CD4-positive, alpha-beta T cell treated with Interleukin-6 for 4 hours (primary cell): ENCODE data around the gene UPP1.
"Not testable (repeated sequence)": the region's sequence is repeated elsewhere in the genome, so short reads cannot be mapped to it uniquely, and the experiment has no call there.

Source experiments
- DNase-seq: peaks from one replicate; pipeline ENCODE4 v3.0.0-alpha.2; 2020; ENCODE audit warnings: mixed read lengths

Gene UPP1

DNA sequence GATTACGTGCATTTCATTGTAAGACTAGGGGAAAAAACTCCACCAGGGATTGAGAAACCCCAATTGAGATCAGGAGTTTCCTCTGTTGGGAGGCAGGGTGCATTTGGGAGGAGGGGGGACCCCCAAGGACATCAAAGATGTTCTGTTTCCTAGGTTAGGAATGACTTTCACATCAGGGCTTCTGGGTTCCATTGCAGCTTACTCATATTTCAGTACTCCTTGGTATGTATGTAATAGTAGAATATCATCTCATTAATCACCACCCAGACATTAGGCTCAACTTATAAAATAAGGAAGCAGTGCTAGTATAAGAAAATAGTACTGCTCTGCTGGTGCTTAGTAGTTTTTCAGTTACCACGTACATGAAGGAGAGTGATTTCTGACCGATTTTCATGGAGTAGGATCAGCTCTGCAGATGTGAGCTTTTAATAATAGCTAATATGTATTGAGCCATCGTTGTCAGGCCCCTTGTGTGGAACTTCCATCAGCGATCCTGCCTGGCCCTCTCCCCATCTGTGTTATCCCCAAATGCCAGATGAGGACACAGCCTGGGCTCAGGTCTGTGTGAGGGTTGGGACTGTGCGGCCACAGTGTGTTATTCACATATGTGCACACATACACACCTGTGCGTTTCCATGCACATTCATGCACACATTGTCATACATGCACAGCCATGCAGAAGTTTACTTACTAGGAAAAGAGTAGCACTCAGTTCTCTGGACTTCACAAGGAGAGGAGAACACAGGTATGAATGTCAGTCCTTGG lies 23.5 kb downstream of the UPP1 start:
- no peak for DNase-seq

DNA sequence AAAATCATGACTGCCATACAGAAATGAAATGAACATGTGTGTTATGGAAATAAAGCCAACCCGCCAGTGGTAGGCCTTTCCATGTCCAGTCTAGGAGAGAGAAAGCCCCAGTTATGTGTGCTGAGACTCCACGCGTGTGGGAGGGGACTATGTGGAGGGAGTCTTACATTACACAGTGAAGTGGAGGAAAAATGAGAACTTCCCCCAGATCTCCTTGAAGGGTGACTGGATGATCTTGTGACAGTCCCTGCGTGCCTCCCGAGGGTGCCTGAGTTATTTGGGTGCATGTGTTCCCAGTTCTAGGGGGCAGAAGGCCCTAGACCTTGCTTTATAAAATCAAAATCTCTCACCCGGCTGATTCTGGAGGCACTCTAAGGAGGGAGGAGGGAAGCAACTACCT lies 24.2 kb downstream of the UPP1 start:
- no peak for DNase-seq

DNA sequence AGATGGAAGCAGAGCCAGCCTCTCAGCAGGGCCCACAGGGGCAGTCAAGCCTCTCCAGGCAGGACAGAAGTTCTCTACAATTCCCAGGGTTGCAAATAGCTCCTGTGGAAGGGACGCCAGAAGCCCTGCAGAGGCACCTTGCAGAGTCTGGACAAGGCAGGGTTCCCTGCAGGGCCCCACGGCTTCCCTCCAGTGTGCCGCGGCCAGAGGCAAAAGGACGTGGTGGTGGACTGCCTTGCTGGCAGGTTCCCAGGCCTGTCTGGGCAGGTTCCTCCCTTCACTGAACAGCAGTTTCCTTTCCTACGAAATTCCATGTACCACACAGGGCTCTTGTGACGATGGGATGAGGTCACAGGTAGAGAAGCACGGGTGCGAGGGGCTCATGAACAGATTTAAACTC lies 25.1 kb downstream of the UPP1 start:
- no peak for DNase-seq

DNA sequence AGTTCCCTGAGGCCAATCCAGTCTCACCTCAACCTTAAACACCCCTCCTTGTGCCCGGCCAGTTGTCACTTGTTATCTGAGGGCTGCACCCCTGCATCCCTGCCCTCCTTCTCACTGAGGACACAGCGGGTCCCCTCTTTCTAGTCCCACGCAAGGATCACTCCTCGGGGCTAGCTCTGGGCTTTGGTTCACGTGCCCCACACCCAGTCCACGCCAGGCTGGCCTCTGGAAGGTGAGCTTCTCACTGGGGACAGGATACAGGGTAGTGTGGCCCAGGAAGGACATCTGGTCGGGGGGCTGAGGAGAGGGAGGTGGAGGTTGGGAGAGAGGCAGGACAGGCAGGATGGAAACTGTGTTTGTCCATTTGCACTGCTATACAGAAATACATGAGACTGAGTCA lies 25.5 kb downstream of the UPP1 start:
- DNase-seq: no peak

DNA sequence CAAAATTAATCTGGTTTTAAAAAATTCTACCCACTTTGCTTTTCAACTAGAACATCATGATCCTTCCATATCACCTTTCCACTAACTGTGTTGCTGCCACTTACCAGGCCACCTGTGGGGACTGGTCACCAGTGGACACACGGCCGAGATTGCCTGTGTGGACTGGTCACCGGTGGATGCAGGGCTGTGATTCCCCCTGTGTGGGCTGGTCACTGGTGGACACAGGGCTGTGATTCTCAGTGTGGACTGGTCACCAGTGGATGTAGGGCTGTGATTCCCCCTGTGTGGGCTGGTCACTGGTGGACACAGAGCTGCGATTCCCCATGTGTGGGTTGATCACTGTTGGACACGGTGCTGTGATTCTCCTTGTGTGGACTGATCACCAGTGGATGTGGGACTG lies 27.0 kb downstream of the UPP1 start:
- DNase-seq: no peak

DNA sequence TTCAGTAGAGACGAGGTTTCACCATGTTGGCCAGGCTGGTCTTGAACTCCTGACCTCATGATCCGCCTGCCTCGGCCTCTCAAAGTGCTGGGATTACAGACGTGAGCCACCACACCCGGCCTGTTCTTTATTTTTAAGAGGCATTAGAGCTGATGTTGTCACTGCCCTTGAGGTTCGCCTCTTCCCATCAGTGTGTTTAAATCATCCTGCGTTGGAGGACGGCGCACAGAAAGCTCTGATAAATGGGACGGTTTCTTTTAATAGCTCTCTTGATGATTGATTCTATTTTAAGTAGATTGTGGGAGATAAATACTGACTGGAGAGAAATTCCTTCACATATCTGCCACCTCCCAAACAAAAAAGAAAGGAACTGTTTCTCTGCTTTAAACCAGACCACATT lies 29.0 kb downstream of the UPP1 start:
- DNase-seq: no peak

DNA sequence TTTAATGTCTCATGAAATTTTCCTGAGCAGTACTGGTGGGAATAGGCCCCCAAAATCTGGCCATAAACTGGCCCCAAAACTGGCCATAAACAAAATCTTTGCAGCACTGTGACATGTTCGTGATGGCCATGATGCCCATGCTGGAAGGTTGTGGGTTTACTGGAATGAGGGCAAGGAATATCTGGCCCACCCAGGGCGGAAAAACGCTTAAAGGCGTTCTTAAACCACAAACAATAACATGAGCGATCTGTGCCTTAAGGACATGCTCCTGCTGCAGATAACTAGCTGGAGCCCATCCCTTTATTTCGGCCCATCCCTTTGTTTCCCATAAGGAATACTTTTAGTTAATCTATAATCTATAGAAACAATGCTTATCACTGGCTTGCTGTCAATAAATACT lies 31.5 kb downstream of the UPP1 start:
- not testable (repeated sequence) for DNase-seq

DNA sequence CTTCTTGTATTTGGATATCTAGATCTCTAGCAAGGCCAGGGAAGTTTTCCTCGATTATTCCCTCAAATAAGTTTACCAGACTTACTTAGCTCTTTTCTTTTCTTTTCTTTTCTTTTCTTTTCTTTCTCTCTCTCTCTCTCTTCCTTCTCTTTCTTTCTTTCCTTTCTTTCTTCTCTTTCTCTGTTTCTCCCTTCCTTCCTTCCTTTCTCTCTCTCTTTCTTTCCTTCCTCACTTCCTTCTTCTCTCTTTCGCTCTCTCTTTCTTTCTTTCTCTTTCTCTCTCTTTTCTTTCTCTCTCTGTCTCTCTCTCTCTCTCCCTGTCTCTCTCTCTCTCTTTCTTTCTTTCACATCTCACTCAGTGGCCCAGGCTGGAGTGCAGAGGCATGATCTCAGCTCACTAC lies 37.0 kb downstream of the UPP1 start:
- DNase-seq: no peak

DNA sequence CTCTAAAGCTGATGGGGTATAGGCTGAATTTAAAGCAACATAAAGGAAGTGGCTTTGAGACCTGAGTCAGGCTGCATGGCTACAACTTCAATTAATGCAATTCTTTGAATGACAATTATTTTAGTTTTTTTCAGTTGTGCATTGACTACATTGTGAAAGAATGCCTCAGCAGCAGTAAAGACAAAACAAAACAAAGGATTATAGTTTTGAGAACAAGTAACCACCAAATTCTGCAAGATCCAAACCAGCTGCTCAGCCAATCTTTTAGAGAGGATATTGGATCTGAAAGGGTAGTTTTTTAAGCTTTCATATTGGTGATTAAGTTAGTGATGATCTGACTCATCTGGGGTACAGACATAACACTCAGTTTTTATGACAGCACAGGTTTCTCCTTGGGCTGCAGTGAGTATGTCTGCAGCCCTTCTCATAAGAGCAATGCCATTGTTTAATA lies 41.6 kb downstream of the UPP1 start:
- DNase-seq: no peak

DNA sequence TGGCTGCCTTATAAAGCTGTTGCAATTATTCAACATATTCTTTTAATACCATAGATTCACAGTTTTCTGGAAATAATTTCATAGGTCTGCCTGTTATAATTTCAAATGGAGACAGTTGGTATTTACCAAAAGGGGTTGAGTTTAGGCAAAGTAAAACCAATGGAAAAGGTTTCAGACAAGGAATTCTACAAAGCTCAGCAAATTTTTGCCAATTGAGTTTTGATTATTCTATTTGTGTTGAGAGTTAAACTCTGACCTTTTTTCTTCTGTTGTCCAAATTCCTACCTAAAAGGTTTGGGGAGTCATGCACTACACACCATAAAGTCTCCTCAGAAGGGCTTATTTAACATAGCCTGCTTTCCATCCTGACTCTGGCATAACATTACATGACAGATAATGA lies 43.7 kb downstream of the UPP1 start:
- no peak for DNase-seq

DNA sequence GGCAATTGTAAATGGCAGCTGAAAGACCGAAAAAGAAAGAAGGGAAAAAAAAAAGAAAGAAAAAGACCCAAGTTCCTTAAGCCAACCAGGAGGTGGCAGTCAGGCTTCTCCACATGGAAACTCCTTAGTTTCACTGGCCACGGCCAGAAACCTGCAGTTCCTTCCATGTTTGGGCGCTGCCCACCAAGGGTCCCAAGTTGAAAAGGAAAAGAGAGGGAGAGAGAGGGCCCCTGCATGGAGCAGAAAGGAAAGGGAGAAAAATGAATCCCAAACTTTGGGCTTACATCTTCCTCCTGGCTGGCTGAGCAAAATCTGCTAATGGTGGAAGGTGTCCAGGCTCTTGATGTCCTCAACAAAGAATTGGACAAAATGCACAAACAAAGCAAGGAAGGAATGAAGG lies 50.4 kb downstream of the UPP1 start:
- DNase-seq: no peak

DNA sequence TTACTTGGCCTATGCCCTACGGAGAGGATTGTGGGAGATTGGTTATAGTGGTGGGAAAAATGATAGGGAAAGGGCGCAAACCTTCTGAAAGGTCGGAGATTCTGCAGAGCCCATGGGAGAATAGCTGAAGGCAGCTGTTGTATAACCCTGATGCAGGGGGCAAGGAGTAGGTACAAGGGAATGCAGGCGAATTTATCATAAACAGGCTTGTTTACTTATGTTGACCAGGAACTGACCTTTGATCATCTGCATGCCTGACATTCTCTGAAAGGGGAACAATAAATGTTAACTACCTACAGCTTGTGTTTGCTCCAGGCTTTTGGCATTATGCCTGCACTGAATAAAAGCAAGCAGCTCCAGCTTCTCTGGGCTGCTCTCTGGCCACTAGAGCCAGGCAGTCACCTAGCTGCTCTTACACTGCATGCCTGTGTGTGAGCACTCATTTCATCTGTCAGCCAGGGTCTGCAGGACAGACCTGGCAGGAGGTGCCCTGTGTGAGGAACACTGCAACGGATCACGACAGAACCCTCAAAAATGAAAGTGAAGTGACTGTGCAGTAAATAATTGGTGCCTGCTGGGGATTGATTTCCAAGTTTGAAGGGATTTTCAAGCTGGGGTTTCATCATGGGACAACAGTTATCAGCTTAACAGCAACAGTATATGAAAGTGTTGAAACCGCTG lies 51.1 kb downstream of the UPP1 start:
- DNase-seq: no peak

DNA sequence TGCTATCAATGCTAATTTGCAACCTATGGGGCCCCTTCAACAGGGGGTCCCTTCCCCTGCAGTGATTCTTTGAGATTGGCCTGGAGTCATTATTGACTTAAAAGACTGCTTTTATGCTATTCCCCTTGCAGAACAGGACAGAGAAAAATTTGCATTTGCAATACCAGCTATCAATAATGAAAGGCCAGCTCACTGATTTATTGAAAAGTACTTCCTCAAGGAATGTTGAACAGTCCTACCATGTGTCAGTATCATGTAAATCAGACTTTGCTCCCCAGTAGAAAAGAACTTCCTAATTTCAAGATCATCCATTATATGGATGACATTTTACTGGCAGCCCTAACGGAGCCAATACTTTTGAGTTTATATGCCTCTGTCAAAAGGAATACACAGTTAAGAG lies 52.5 kb downstream of the UPP1 start:
- DNase-seq: no peak

DNA sequence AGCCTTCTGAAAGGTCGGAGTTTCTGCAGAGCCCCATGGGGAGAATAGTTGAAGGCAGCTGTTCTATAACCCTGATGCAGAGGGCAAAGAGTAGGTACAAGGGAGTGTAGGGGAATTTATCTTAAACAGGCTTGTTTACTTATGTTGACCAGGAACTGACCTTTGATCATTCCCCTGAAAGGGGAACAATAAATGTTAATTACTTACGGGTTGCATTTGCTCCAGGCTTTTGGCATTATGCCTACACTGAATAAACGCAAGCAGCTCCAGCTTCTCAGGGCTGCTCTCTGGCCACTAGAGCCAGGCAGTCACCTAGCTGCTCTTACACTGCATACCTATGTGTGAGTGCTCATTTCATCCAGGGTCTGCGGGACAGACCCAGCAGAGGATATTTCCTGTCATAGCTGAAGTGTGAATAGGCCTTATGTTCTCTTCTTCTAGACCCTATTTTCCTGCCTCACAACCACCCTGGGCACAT lies 55.3 kb downstream of the UPP1 start:
- no peak for DNase-seq

DNA sequence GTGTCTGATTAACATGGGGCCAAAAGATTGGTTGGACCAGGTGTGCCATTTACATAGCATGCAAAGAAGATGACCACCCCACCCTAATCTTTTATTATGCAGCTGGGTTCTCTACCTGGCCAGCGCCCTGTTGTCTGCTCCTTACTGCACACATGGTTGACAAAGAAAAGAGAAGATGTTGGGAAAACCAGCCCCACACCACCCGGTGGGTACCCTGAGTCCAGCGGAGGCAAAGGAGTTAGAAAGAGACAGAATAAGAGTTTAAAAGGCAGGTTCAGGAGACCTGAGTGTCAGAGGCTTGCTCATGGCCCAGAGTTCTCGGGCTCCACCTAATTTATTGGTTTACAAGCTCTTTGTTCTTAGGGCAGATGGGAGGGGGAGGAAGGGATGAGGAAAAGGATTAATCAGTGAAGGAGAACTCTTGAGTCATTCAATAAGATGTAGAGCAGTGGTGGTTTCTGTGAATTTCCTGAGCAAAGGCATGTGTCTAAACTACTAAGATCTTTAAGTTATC lies 58.1 kb downstream of the UPP1 start:
- DNase-seq: no peak

DNA sequence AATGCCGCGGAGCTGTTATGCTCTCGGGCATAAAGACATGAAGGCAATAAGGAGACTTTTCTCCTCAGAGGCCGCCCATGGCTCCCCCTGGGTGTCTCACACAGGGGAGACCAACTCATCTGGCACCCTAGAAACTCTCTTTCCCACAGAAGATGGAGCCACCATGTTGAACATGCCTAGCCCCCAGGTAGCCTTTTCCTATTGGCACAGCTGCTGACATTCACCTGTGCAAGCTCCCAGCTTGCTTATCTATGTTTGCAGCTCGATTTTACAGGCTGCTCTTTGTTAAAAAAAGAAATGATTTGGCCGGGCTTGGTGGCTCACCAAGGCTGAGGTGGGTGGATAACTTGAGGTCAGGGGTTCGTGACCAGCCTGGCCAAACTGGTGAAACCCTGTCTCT lies 58.6 kb downstream of the UPP1 start:
- not testable (repeated sequence) for DNase-seq

DNA sequence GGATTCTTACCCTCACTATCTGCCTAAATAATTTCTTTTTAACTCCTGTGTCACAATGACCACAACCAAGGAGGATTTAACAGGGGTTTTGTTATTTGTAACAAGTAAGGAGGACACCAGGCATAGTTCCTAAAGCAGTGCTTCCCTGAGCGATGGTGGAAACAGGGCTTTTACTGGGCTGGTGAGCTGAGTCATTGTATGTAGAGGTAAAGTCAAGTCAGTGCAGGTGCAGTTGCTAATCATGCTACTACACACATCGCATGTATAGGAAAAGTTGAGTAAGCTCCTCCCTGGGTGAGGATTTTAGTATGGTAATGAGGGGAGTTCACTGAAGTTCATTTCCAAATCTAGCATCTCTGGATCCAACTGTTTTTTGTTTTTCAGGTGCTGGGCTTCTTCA lies 59.2 kb downstream of the UPP1 start:
- DNase-seq: no peak

DNA sequence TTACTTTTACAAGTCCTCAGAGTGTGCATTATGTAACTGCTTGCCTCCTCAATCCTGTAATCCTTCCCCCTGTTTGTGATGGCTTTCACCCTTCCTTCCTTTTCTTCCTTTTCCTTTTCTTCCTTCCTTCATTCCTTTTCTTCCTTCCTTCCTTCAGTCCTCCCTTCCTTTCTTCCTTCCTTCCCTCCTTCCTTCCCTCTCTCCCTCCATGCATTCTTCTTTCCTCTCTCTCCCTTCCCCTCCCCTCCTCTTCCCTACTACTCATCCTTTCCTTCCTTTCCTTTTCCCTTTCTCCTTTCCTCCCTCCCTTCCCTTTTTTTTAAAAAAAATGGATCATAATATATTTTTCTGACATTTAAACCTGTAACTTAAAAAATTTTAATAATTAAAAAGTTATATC lies 60.0 kb downstream of the UPP1 start:
- DNase-seq: no peak

DNA sequence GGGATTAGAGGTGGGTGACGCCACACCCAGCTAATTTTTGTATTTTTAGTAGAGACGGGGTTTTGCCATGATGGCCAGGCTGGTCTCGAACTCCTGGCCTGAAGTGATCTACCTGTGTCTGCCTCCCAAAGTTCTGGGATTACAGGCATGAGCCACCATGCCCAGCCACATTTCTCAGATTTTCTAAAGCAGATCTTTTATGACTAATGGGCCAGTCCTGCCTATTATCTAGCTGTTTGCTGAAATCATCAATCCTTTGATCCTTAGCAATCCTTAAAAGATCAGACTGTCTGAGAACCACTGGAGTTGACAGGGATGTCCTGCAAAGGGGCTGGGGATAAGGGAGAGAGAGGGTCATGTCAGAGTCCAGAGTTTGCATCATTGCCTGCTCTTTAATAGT lies 61.0 kb downstream of the UPP1 start:
- DNase-seq: no peak

DNA sequence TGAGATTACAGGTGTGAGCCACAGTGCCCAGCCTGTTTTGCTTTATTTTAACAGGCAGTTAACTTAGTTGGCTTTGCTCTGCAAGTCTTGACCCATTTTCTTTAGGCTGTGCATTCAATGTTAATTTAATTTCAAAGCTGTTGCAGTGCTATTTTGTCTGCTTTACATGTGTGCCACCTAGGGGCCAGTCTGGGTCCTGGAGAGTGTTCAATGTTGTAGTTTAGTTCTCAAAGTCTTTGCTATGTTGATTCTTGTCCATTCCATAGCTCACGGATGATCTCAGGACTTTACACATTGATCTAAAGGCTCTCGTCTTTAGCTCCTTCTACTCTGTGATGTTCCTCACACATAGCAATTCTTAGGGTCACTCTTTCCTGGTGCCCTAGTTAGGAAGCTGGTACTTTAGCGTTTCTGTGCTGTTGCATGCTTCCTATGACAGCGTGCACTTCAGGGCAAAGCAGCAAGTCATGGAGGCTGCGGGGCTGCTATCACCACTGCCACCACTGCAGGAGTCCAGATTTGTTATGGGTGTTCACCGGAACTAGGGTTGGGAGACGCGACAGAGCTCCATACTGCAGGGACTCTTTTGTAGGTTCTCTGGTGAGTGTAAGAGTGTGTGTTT lies 65.8 kb downstream of the UPP1 start:
- peak; percentile 49 for DNase-seq
